ENCODE results near the gene APBA2. TPM values are rescaled to one million over a fixed set of nuclear protein-coding genes. Genes with fewer than 3 reads are reported as not detected.

The APBA2 gene
- total and polyA plus RNA-seq, 10 donors = 5.8 to 33.8 (median 18.3) TPM

DNA sequence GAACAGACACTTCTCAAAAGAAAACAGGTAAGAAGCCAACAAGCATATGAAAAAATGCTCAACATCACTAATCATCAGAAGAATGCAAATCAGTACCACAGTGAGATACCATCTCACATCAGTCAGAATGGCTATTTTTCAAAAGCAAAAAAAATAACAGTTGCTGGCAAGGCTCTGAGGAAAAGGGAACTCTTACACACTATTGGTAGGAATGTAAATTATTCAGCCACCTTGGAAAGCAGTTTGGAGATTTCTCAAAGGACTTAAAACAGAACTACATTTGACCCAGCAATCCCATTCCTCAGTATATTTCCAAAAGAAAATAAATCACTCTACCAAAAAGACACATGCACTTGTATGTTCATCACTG is 95.6 kb downstream of the APBA2 start:
- Histone ChIP-seq H3K27ac (no peak overlapping the region), H3K4me1 (peaks cover 0 to 25% (median 10%) of the 10 kb centered on the region in 6 donors), H3K36me3 (no peaks in the 10 kb centered on the region), H3K4me3 (no peak overlapping the region), H3K27me3 (replicated peaks in 1 of 7) (no peaks in the 10 kb centered on the region), H3K9me3 (no peaks in the 10 kb centered on the region)
- DNase-seq = no peak
- intact Hi-C loops (cut with DNase I; ENCODE audit: low total_unique reads) = loop anchor here (10.0 kb wide), 1 partner anchor 103 kb away; no protein-coding TSS in a partner anchor
- TF ChIP-seq POLR2AphosphoS5 (IDR thresholded peaks at IDR 0.05) (no peak), POLR2A (IDR thresholded peaks at IDR 0.05) (no peak)
- TF ChIP-seq, protein P1, sequence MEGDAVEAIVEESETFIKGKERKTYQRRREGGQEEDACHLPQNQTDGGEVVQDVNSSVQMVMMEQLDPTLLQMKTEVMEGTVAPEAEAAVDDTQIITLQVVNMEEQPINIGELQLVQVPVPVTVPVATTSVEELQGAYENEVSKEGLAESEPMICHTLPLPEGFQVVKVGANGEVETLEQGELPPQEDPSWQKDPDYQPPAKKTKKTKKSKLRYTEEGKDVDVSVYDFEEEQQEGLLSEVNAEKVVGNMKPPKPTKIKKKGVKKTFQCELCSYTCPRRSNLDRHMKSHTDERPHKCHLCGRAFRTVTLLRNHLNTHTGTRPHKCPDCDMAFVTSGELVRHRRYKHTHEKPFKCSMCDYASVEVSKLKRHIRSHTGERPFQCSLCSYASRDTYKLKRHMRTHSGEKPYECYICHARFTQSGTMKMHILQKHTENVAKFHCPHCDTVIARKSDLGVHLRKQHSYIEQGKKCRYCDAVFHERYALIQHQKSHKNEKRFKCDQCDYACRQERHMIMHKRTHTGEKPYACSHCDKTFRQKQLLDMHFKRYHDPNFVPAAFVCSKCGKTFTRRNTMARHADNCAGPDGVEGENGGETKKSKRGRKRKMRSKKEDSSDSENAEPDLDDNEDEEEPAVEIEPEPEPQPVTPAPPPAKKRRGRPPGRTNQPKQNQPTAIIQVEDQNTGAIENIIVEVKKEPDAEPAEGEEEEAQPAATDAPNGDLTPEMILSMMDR (IDR thresholded peaks at IDR 0.05 in 8 of 11, conservative IDR thresholded peaks at IDR 0.05 in 3 of 11) = no peak

DNA sequence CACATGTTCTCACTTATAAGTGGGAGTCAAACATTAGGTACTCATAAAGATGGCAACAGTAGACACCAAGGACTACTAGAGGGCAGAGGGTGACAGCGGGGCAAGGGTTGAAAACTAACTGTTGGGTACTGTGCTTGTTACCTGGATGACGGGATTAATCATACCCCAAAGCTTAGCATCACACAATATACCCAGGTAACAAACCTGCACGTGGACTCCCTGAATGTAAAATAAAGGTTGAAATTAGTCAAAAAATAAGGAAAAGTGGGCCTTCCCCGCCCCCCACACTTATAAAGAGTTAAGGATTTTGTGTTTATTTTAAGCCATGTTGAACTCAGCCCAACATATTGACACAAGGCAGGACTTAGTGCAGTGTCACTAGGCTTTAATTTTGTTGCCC is 96.1 kb downstream of the APBA2 start:
- intact Hi-C loops (cut with DNase I; ENCODE audit: low total_unique reads) = loop anchor here (10.0 kb wide), 1 partner anchor 103 kb away; no protein-coding TSS in a partner anchor
- no peak for DNase-seq
- no peaks in the 10 kb centered on the region for H3K9me3 ChIP-seq
- peaks cover 0 to 29% (median 11%) of the 10 kb centered on the region in 6 donors for H3K4me1 ChIP-seq
- H3K36me3 ChIP-seq = no peaks in the 10 kb centered on the region
- no peak overlapping the region for H3K27ac ChIP-seq
- TF ChIP-seq, protein P1 (IDR thresholded peaks at IDR 0.05 in 8 of 11, conservative IDR thresholded peaks at IDR 0.05 in 3 of 11) = no peak
- no peak for TF ChIP-seq POLR2A (IDR thresholded peaks at IDR 0.05)
- TF ChIP-seq POLR2AphosphoS5 (IDR thresholded peaks at IDR 0.05) = no peak
- WGBS, 5 donors = 88 to 96% (median 90%) methylated on average over 4 of the region's 4 CpGs
- H3K27me3 ChIP-seq (replicated peaks in 1 of 7) = no peaks in the 10 kb centered on the region
- H3K4me3 ChIP-seq = no peak overlapping the region

DNA sequence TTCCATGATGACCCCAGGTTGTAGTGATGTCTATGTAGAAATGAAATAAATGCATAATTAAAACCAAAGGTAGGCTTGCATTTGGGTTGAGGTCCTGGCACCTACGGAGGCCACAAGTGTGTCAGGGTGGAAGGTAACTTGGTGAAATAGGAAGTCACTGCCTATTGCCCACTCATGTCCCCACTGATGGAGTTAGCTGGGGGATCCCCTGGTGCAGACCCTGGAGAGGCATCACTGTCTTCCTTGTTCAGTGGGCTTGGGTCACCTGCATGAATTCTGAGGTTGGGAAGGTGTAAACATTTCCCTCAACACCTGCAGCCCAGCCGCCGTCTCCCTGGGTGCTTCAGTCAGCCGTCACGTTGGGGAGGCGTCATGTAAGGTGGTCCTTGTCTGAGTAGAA is 97.1 kb downstream of the APBA2 start:
- DNase-seq = no peak
- 86 to 97% (median 95%) methylated on average over 6 of the region's 6 CpGs for WGBS, 5 donors

More for the DNA sequence above, 97.1 kb downstream of the APBA2 start:
- no peak overlapping the region for H3K27ac ChIP-seq
- H3K4me1 ChIP-seq = peaks cover 0 to 25% (median 10%) of the 10 kb centered on the region in 6 donors
- H3K9me3 ChIP-seq = no peaks in the 10 kb centered on the region
- no peaks in the 10 kb centered on the region for H3K27me3 ChIP-seq (replicated peaks in 1 of 7)
- H3K36me3 ChIP-seq = no peaks in the 10 kb centered on the region
- no peak overlapping the region for H3K4me3 ChIP-seq
- intact Hi-C loops (cut with DNase I; ENCODE audit: low total_unique reads) = loop anchor here (10.0 kb wide), 1 partner anchor 102 kb away; no protein-coding TSS in a partner anchor
- no peak for TF ChIP-seq POLR2AphosphoS5 (IDR thresholded peaks at IDR 0.05)
- TF ChIP-seq, protein P1 (IDR thresholded peaks at IDR 0.05 in 8 of 11, conservative IDR thresholded peaks at IDR 0.05 in 3 of 11) = no peak
- TF ChIP-seq POLR2A (IDR thresholded peaks at IDR 0.05) = no peak
